A673 (cell line): ENCODE data around the gene CAPN5. TPM values are rescaled to one million over a fixed set of nuclear protein-coding genes. Genes with fewer than 3 reads are reported as not detected.
"Not testable (repeated sequence)": the region's sequence is repeated elsewhere in the genome, so short reads cannot be mapped to it uniquely, and the experiment has no call there.

Source experiments
- Bru-seq: library from RNA; stranded (reverse); fragments of 400-500 nt; gene quantifications from one replicate; lab custom pipeline; 2021; lab: Mats Ljungman, UMichigan
- BruChase-seq, 2 experiments: library from RNA; stranded (reverse); fragments of 400-500 nt; gene quantifications; one replicate each; lab custom pipeline; 2021; lab: Mats Ljungman, UMichigan
- BruUV-seq: library from RNA; stranded (reverse); fragments of 400-500 nt; replicated peaks from 2 replicates; lab custom pipeline; 2021; lab: Mats Ljungman, UMichigan
- CTCF ChIA-PET: fragments of 300-600 bp; sonication (Branson Sonifier 250); formaldehyde crosslinking; loops from one replicate; lab custom pipeline; 2022; ENCODE audit warnings: antibody characterized with exemption; lab: Charles Lee
- POLR2A ChIA-PET: fragments of 300-600 bp; sonication (Branson Sonifier 250); formaldehyde crosslinking; loops from one replicate; lab custom pipeline; 2022; ENCODE audit warnings: antibody characterized with exemption; ENCODE audit not compliant: low non-redundant PET; lab: Charles Lee
- DNase-seq: peaks from one replicate; pipeline ENCODE4 v3.0.0-alpha.2; 2015; ENCODE audit warnings: low spot score
- H3K27ac ChIP-seq: fragments of 200-600 bp; sonication (generic); 2 replicates; pipeline ENCODE4 v1.5.1; 2016; ENCODE audit warnings: mixed run types, low read depth, mild to moderate bottlenecking, mixed read lengths, antibody characterized with exemption, low read length; ENCODE audit not compliant: poor library complexity, severe bottlenecking
- H3K27me3 ChIP-seq: fragments of 200-600 bp; sonication (generic); replicated peaks from 2 replicates; pipeline ENCODE4 v1.6.1; 2017; ENCODE audit warnings: mixed run types, low read depth, mild to moderate bottlenecking, mixed read lengths, antibody characterized with exemption, low read length; ENCODE audit not compliant: insufficient read depth, poor library complexity
- H3K36me3 ChIP-seq: fragments of 200-600 bp; sonication (generic); 2 replicates; pipeline ENCODE4 v1.6.1; 2016; ENCODE audit warnings: mixed run types, mild to moderate bottlenecking, mixed read lengths, antibody characterized with exemption, low read length; ENCODE audit not compliant: insufficient read depth, poor library complexity, severe bottlenecking
- H3K4me1 ChIP-seq: fragments of 200-600 bp; sonication (generic); 2 replicates; pipeline ENCODE4 v1.6.1; 2017; ENCODE audit warnings: mixed run types, mild to moderate bottlenecking, mixed read lengths, antibody characterized with exemption, low read length; ENCODE audit not compliant: insufficient read depth, poor library complexity, severe bottlenecking
- H3K4me3 ChIP-seq: fragments of 200-600 bp; sonication (generic); 2 replicates; pipeline ENCODE4 v1.5.1; 2016; ENCODE audit warnings: low read depth, mixed run types, mild to moderate bottlenecking, mixed read lengths, low read length; ENCODE audit not compliant: poor library complexity, severe bottlenecking
- H3K9me3 ChIP-seq: fragments of 200-600 bp; sonication (generic); 2 replicates; pipeline ENCODE4 v1.6.1; 2016; ENCODE audit warnings: mixed run types, low read depth, mild to moderate bottlenecking, mixed read lengths, antibody characterized with exemption, low read length; ENCODE audit not compliant: poor library complexity, severe bottlenecking
- CTCF ChIP-seq: fragments of 300-800, 200-600 bp; sonication (generic); conservative IDR thresholded peaks from 2 replicates; pipeline ENCODE4 v1.5.1; 2017; ENCODE audit warnings: low read depth, mild to moderate bottlenecking, antibody characterized with exemption, low read length, moderate library complexity, mixed read lengths
- EZH2 ChIP-seq: fragments of 200-600 bp; sonication (generic); IDR thresholded peaks from 2 replicates; pipeline ENCODE4 v1.6.1; 2017; ENCODE audit warnings: borderline replicate concordance, low read depth, mild to moderate bottlenecking, mixed read lengths, antibody characterized with exemption, low read length; ENCODE audit not compliant: poor library complexity, severe bottlenecking
- intact Hi-C: fragments of 100-400 bp; cut with micrococcal nuclease; formaldehyde crosslinking; loops from one replicate; pipeline ENCODE4 v1.10.0; 2022; ENCODE audit not compliant: unreplicated experiment
- long read RNA-seq: library from polyadenylated mRNA; stranded (forward); transcript quantifications from one replicate; pipeline ENCODE4 v2.0.0, GENCODE V29; 2022
- total RNA-seq: library from RNA; stranded (reverse); gene quantifications from 2 replicates; pipeline ENCODE4 v1.2.3, GENCODE V29; 2021

The CAPN5 gene
- total RNA-seq: 4.3 and 7.0 TPM in 2 replicates
- percentile 28 among the genes with signal in this experiment for Bru-seq, nascent RNA
- percentile 34 among the genes with signal in this experiment for BruChase-seq, experiment 1, labeled RNA remaining after a 2-hour chase
- percentile 34 among the genes with signal in this experiment for BruChase-seq, experiment 2, labeled RNA remaining after a 6-hour chase
- long read RNA-seq, full-length matches to known transcripts: 7 of 10 reads
- long read RNA-seq, partial matches to known transcripts: 1 of 10 reads
- long read RNA-seq, other reads (novel, unspliced or antisense): 2 of 10 reads

- peak within 1 kb of the TSS; percentile 67 for H3K27ac ChIP-seq
- H3K9me3 ChIP-seq: peaks cover 1% of the 10 kb centered on the region
Observed at GRCh38 chr11:77066229-77067042, at the start of gene CAPN5. CAPN5 (plus strand) TSS chr11:77066971; CDS start chr11:77084887, 17,916 bp downstream.

GRCh38 chr11:77018396-77018924, 48.3 kb upstream of the CAPN5 start:
- H3K4me3 ChIP-seq, H3K4me1 ChIP-seq, H3K27me3 ChIP-seq, H3K36me3 ChIP-seq, BruUV-seq, POLR2A ChIA-PET, H3K9me3 ChIP-seq, DNase-seq, H3K27ac ChIP-seq, intact Hi-C loops: not testable (repeated sequence)
- CTCF ChIA-PET: interaction anchor here (0.6 kb wide), 1 partner anchor 26 kb away, joined by 4 read pairs; no protein-coding TSS in a partner anchor

More at GRCh38 chr11:77066229-77067042, at the start of gene CAPN5:
- BruUV-seq: no TSS peak
- ChIA-PET POLR2A (interaction anchor here (0.6 kb wide), 1 partner anchor 13 kb away, joined by 4 read pairs; no protein-coding TSS in a partner anchor), CTCF (interaction anchor here (1.0 kb wide), 1 partner anchor 18 kb away, joined by 8 read pairs; no protein-coding TSS in a partner anchor)
- no peaks in the 10 kb centered on the region for H3K36me3 ChIP-seq
- H3K4me3 ChIP-seq: peak within 1 kb of the TSS; percentile 76
- peak; percentile 94 for DNase-seq
- TF ChIP-seq CTCF (peak; percentile 45), EZH2 (no peak)
- intact Hi-C loops: no loop called here
- H3K4me1 ChIP-seq: peaks cover 3% of the 10 kb centered on the region
- no peaks in the 10 kb centered on the region for H3K27me3 ChIP-seq

- POLR2A ChIA-PET: no interaction called here
- Histone ChIP-seq H3K27ac (no peak overlapping the region), H3K4me3 (no peak overlapping the region), H3K9me3 (no peaks in the 10 kb centered on the region), H3K36me3 (no peaks in the 10 kb centered on the region), H3K4me1 (no peaks in the 10 kb centered on the region), H3K27me3 (no peaks in the 10 kb centered on the region)
- intact Hi-C loops: no loop called here
- BruUV-seq: no TSS peak
- CTCF ChIA-PET: no interaction called here
- TF ChIP-seq CTCF (no peak), EZH2 (no peak)
- DNase-seq: no peak
Observed at GRCh38 chr11:77019976-77020595, 46.7 kb upstream of the CAPN5 start.
